HFFc6 (cell line): ENCODE data around the gene STXBP1. TPM values are rescaled to one million over a fixed set of nuclear protein-coding genes. Genes with fewer than 3 reads are reported as not detected.

Experiments
- DNase-seq: peaks from one replicate; pipeline ENCODE4 v3.0.0-alpha.2; 2018
- H3K27ac Mint-ChIP-seq: 2 replicates; pipeline ENCODE4 v1.8.0; 2020; ENCODE audit warnings: mild to moderate bottlenecking, mixed read lengths
- H3K27me3 Mint-ChIP-seq: 2 replicates; pipeline ENCODE4 v1.8.0; 2021; ENCODE audit warnings: mild to moderate bottlenecking, moderate library complexity, mixed read lengths; ENCODE audit not compliant: insufficient read depth
- H3K36me3 Mint-ChIP-seq: 2 replicates; pipeline ENCODE4 v1.8.0; 2021; ENCODE audit warnings: low read depth, mixed read lengths
- H3K4me1 Mint-ChIP-seq: 2 replicates; pipeline ENCODE4 v1.8.0; 2020; ENCODE audit warnings: low read depth, mixed read lengths
- H3K4me3 Mint-ChIP-seq: 2 replicates; pipeline ENCODE4 v1.8.0; 2020; ENCODE audit warnings: mild to moderate bottlenecking, moderate library complexity, mixed read lengths
- H3K9me3 Mint-ChIP-seq: 2 replicates; pipeline ENCODE4 v1.8.0; 2020; ENCODE audit warnings: mild to moderate bottlenecking, mixed read lengths
- CTCF ChIP-seq: fragments of 200-600 bp; sonication (generic); IDR thresholded peaks from 2 replicates; pipeline ENCODE4 v1.5.0; 2021; ENCODE audit warnings: antibody characterized with exemption, mild to moderate bottlenecking
- total RNA-seq, 6 experiments: library from RNA; stranded (reverse); fragmentation: NEBNext Ultra II Directional; extraction: Animal tissue kit (Norgen Biotek cat#: 25700); gene quantifications; 2 replicates in 1 of 6; 3 replicates in 5 of 6; pipeline ENCODE4 v1.2.3, GENCODE V29; 2021

Gene STXBP1
- total RNA-seq, 6 experiments from 2014 or later: 61.9 to 90.7 (median 73.6) TPM

GRCh38 chr9:127658428-127658827, 46.4 kb downstream of the STXBP1 start:
- no peak for DNase-seq
- Mint-ChIP-seq H3K36me3 (peaks cover 25% of the 10 kb centered on the region), H3K9me3 (no peaks in the 10 kb centered on the region), H3K27me3 (no peaks in the 10 kb centered on the region; the same call in 1 of the 2 replicates), H3K27ac (no peak overlapping the region), H3K4me3 (no peak overlapping the region), H3K4me1 (peaks cover 7% of the 10 kb centered on the region)
- TF ChIP-seq CTCF: no peak

GRCh38 chr9:127660886-127661741, 49.0 kb downstream of the STXBP1 start:
- Mint-ChIP-seq H3K27me3 (peaks cover 2% of the 10 kb centered on the region), H3K4me3 (no peak overlapping the region), H3K9me3 (no peaks in the 10 kb centered on the region), H3K4me1 (peaks cover 15% of the 10 kb centered on the region), H3K36me3 (peaks cover 26% of the 10 kb centered on the region), H3K27ac (no peak overlapping the region)
- no peak for DNase-seq
- TF ChIP-seq CTCF: no peak

- no peak for DNase-seq
- TF ChIP-seq CTCF: no peak
- Mint-ChIP-seq H3K36me3 (peaks cover 26% of the 10 kb centered on the region), H3K4me1 (peaks cover 15% of the 10 kb centered on the region), H3K27ac (no peak overlapping the region), H3K4me3 (no peak overlapping the region), H3K27me3 (peaks cover 2% of the 10 kb centered on the region), H3K9me3 (no peaks in the 10 kb centered on the region)
These were observed 50.5 kb downstream of the STXBP1 start for GRCh38 chr9:127662617-127663016.

GRCh38 chr9:127664324-127664677, 52.2 kb downstream of the STXBP1 start:
- Mint-ChIP-seq H3K27me3 (peaks cover 2% of the 10 kb centered on the region), H3K4me3 (no peak overlapping the region), H3K36me3 (peaks cover 26% of the 10 kb centered on the region), H3K9me3 (no peaks in the 10 kb centered on the region), H3K27ac (peak overlapping the region; percentile 52; the same call in 1 of the 2 replicates), H3K4me1 (peaks cover 15% of the 10 kb centered on the region)
- TF ChIP-seq CTCF: no peak
- DNase-seq: no peak

- Mint-ChIP-seq H3K36me3 (peaks cover 21% of the 10 kb centered on the region), H3K9me3 (no peaks in the 10 kb centered on the region), H3K4me3 (peak overlapping the region; percentile 16; the same call in 1 of the 2 replicates), H3K4me1 (peaks cover 15% of the 10 kb centered on the region), H3K27me3 (peaks cover 2% of the 10 kb centered on the region), H3K27ac (peak overlapping the region; percentile 52; the same call in 1 of the 2 replicates)
- DNase-seq: peak; percentile 15
- no peak for TF ChIP-seq CTCF
These were observed 52.8 kb downstream of the STXBP1 start for GRCh38 chr9:127664678-127665507.
